ENCODE data around the gene NABP1. TPM values are rescaled to one million over a fixed set of nuclear protein-coding genes. Genes with fewer than 3 reads are reported as not detected.

The NABP1 gene
- total RNA-seq, 2 experiments from 2014 or later: 41.1 to 42.1 TPM

DNA sequence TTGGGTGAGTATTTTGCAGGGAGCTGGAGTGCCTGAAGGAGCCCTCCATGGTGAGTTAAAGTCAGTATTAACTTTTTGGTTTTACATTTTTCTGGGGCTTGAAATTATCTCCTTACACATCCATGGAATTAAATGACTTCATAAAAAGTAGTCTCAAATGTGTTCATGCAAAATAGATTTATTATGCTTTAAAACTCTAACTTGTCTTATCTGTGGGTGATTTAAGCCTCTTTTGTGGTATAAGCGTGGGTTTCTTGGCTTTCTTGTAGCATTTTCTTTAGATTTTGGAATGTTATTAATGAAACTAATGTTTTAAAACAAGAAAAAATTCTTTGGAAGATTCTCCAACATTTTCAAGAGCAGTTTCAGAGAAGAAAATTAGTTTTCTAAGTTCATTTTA, 27.8 kb downstream of the NABP1 start:
- Mint-ChIP-seq H3K9me3 (no peaks in the 10 kb centered on the region), H3K27ac (no peak overlapping the region), H3K4me1 (no peaks in the 10 kb centered on the region), H3K27me3 (no peaks in the 10 kb centered on the region), H3K4me3 (no peak overlapping the region), H3K36me3 (peaks cover 11% of the 10 kb centered on the region)
- no peak for DNase-seq

DNA sequence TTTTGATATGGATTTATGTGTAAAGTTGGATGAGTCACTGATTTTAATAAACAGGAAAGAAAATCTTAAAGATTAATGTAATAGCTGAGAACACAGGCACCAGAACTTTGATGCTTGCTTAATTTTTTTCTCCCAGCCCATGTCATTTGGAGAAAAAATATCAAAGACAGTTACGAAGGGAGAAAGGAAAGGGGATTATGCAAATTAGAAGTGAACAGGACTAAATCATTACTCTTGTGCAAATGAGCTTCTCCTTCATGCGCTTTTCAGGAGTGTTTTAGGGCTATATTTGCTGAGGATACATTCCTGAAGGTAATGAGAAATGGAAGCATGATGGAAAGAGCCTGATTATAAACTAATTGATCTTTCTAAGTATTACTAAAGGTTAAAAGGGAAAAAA, 28.9 kb downstream of the NABP1 start:
- H3K9me3 Mint-ChIP-seq: no peaks in the 10 kb centered on the region

GRCh38 chr2:191707542-191707941, 29.6 kb downstream of the NABP1 start:
- Mint-ChIP-seq H3K4me1 (no peaks in the 10 kb centered on the region), H3K27ac (no peak overlapping the region), H3K36me3 (peaks cover 11% of the 10 kb centered on the region), H3K27me3 (no peaks in the 10 kb centered on the region), H3K4me3 (no peak overlapping the region), H3K9me3 (no peaks in the 10 kb centered on the region)
- DNase-seq: no peak

More for the DNA sequence above, 28.9 kb downstream of the NABP1 start:
- peaks cover 11% of the 10 kb centered on the region for H3K36me3 Mint-ChIP-seq
- H3K4me1 Mint-ChIP-seq: no peaks in the 10 kb centered on the region
- H3K27me3 Mint-ChIP-seq: no peaks in the 10 kb centered on the region
- H3K4me3 Mint-ChIP-seq: no peak overlapping the region
- H3K27ac Mint-ChIP-seq: no peak overlapping the region
- no peak for DNase-seq

- DNase-seq: no peak
- H3K27me3 Mint-ChIP-seq: no peaks in the 10 kb centered on the region
- peaks cover 8% of the 10 kb centered on the region for H3K36me3 Mint-ChIP-seq
- no peak overlapping the region for H3K4me3 Mint-ChIP-seq
- no peaks in the 10 kb centered on the region for H3K4me1 Mint-ChIP-seq
- no peaks in the 10 kb centered on the region for H3K9me3 Mint-ChIP-seq
- H3K27ac Mint-ChIP-seq: no peak overlapping the region
These were observed 32.5 kb downstream of the NABP1 start for GRCh38 chr2:191710411-191710900.

DNA sequence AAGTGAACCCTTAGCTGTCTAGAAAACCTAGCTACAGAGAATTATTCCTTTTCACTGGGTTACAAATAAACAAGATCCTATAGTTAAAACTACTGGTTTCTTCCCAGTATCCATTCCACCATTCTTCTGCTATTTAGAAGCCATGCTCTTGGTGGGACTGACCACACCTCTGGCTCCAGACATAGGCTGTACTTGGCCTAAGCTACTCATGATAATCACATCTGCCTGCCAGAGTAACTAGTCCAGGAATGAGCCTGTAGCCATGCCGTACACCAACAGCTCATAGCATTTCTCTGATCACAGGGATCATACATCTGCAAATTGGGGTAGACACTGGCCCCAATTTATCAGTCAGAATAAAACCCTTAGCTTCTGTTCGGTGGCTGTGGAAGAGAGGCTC, 33.7 kb downstream of the NABP1 start:
- Mint-ChIP-seq H3K9me3 (no peaks in the 10 kb centered on the region), H3K4me1 (no peaks in the 10 kb centered on the region), H3K4me3 (no peak overlapping the region), H3K27ac (no peak overlapping the region), H3K27me3 (no peaks in the 10 kb centered on the region), H3K36me3 (peaks cover 8% of the 10 kb centered on the region)
- DNase-seq: no peak

DNA sequence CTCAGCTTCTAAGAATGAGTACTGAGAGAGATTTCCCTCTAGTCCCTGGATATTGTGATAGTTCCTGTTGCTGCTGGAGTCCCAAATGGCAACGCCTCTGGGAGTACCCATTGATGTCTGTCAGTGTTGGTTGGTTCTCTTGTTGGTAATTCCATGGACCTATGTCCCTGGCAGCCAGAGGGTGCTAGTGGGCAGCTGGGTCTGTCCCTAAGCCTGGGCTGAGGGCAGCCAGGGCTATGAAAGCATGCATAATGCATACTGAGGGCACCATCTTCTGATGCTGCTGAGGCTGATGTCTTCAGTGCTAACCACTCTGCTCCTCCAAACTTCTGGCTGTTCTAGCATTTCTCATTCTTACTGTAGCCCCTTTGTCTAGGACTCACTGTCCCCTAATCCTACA, 35.9 kb downstream of the NABP1 start:
- Mint-ChIP-seq H3K27ac (no peak overlapping the region), H3K9me3 (no peaks in the 10 kb centered on the region), H3K36me3 (peaks cover 3% of the 10 kb centered on the region), H3K4me1 (no peaks in the 10 kb centered on the region), H3K4me3 (no peak overlapping the region), H3K27me3 (no peaks in the 10 kb centered on the region)
- DNase-seq: no peak

DNA sequence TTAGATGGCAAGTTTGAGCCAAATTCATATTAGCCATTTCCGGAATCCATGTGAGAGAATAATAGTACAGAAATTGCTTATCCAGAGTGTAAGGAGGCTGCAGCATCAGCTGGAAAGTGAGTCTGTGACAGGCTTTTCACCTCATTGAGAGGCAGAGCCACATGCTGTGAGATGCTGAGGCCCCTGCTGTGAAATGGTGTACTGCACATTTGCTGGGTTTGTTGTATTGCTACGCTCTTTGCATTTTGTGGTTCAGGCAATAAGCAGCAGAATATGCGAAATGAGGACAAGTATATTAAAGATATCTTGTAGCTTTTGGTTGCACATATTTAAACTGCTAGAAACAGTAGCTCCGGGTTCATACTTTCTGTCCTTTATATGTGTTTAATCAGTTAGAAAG, 37.0 kb downstream of the NABP1 start:
- Mint-ChIP-seq H3K36me3 (no peaks in the 10 kb centered on the region), H3K9me3 (no peaks in the 10 kb centered on the region), H3K27ac (no peak overlapping the region), H3K4me3 (no peak overlapping the region), H3K27me3 (no peaks in the 10 kb centered on the region), H3K4me1 (no peaks in the 10 kb centered on the region)
- DNase-seq: no peak

- no peak overlapping the region for H3K27ac Mint-ChIP-seq
- no peaks in the 10 kb centered on the region for H3K27me3 Mint-ChIP-seq
- H3K36me3 Mint-ChIP-seq: no peaks in the 10 kb centered on the region
- H3K9me3 Mint-ChIP-seq: no peaks in the 10 kb centered on the region
- no peaks in the 10 kb centered on the region for H3K4me1 Mint-ChIP-seq
- no peak overlapping the region for H3K4me3 Mint-ChIP-seq
- no peak for DNase-seq
These were observed 37.5 kb downstream of the NABP1 start for GRCh38 chr2:191715471-191715870.

GRCh38 chr2:191719261-191719660, 41.3 kb downstream of the NABP1 start:
- Mint-ChIP-seq H3K4me1 (no peaks in the 10 kb centered on the region), H3K9me3 (no peaks in the 10 kb centered on the region), H3K27ac (no peak overlapping the region), H3K27me3 (no peaks in the 10 kb centered on the region), H3K36me3 (no peaks in the 10 kb centered on the region), H3K4me3 (no peak overlapping the region)
- no peak for DNase-seq

- Mint-ChIP-seq H3K9me3 (no peaks in the 10 kb centered on the region), H3K27me3 (no peaks in the 10 kb centered on the region), H3K27ac (no peak overlapping the region), H3K4me3 (no peak overlapping the region), H3K36me3 (no peaks in the 10 kb centered on the region), H3K4me1 (no peaks in the 10 kb centered on the region)
- no peak for DNase-seq
These were observed 42.0 kb downstream of the NABP1 start for GRCh38 chr2:191719938-191720337.

- H3K27ac Mint-ChIP-seq: no peak overlapping the region
- no peaks in the 10 kb centered on the region for H3K4me1 Mint-ChIP-seq
- H3K36me3 Mint-ChIP-seq: no peaks in the 10 kb centered on the region
- H3K4me3 Mint-ChIP-seq: no peak overlapping the region
- no peak for DNase-seq
- peaks cover 7% of the 10 kb centered on the region for H3K27me3 Mint-ChIP-seq
- H3K9me3 Mint-ChIP-seq: no peaks in the 10 kb centered on the region
These were observed 43.4 kb downstream of the NABP1 start for GRCh38 chr2:191721331-191721730.

DNA sequence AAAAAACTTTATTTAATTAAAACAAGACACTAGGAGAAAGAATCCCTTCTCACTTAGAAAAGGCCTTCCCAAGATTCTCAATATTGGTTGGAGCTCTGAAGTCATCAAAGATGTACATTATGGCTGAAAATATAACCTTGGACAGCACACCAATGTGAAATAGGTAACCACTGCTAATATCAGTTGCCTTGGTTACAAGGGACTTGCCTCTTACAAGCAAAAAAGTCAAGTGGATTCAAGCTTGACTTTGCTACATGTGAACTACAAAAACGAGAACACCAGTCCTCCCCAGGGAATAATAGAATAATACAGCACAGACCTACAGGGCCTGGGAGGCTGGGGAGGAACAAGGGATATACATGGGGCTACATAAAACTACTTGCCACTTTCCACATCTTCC, 46.1 kb downstream of the NABP1 start:
- H3K9me3 Mint-ChIP-seq: no peaks in the 10 kb centered on the region
- no peaks in the 10 kb centered on the region for H3K36me3 Mint-ChIP-seq
- no peak overlapping the region for H3K4me3 Mint-ChIP-seq
- peaks cover 10% of the 10 kb centered on the region for H3K27me3 Mint-ChIP-seq
- H3K27ac Mint-ChIP-seq: no peak overlapping the region
- no peak for DNase-seq
- peaks cover 3% of the 10 kb centered on the region for H3K4me1 Mint-ChIP-seq

DNA sequence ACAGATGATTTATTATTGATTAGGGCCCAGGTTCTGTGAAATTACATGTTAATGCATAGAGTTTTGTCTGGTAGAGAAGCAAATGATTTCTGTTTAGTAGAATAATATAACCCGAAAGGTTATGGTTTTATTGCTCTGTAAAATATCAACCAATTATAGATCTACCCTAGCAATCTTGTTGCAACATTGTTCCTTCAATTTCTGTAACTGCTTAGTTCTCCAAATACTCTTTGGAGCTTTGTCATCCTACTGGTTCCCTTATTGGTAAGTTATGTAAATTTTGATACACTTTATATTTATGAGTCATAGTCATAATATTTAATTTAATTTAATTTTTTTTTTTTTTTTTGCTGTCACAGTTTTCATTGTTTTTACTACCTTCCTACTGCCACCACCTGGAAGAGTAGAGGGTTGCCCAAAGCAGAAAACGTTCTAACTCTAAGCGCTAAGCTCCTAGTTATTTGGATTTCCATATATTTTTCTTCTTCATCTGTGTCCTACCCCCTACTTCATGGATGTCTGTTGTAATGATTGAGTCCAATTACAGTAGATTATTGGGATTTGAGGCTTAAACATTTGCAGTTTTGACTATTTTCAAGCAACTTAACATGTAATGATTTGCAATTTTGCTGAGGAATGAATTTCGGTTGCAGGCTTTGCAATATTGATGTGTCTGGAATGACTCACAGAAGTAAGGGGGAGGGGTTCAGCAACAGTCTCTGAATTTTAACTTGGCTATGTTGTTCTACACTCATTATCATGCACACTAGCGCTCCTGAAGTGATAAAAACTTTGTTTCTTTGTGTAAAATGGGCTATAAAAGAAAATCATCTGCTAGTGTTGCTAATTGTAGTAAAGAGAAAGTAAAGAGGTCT, 51.1 kb downstream of the NABP1 start:
- Mint-ChIP-seq H3K9me3 (no peaks in the 10 kb centered on the region), H3K27ac (no peak overlapping the region), H3K36me3 (no peaks in the 10 kb centered on the region), H3K4me3 (no peak overlapping the region), H3K4me1 (peaks cover 3% of the 10 kb centered on the region), H3K27me3 (peaks cover 10% of the 10 kb centered on the region)
- DNase-seq: no peak

DNA sequence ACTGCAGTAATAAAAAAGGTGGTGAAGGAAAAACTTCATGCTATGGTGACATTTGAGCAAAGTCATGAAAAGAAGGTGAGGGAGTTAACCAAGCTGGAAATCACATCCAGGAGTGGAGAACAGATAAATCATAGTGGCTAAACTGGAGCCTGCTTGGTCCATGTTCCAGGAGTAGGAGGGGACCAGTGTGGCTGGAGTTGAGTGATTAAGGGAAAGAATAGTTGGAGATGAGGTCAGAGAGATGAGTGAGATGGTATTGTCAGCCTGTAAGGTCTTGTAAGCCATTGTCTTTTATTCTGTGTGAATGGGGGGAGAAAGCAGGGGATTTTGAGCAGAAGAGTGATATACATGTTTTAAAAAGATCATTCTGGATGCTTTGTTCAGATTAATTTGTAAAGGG, 52.3 kb downstream of the NABP1 start:
- Mint-ChIP-seq H3K27ac (no peak overlapping the region), H3K27me3 (peaks cover 10% of the 10 kb centered on the region), H3K36me3 (no peaks in the 10 kb centered on the region), H3K4me3 (no peak overlapping the region), H3K9me3 (no peaks in the 10 kb centered on the region), H3K4me1 (peaks cover 3% of the 10 kb centered on the region)
- no peak for DNase-seq

Measured in activated naive CD8-positive, alpha-beta T cell treated with anti-CD3 and anti-CD28 coated beads for 36 hours (primary cell).